G401.6 (cell line): ENCODE measurements around the gene AVPR2.
A peak's percentile ranks its signal among the peaks of the same experiment; 100 is the strongest.

Source experiments
- FAIRE-seq: peaks from 2 replicates; lab custom pipeline; 2012; peaks lifted over from hg19 to GRCh38; lab: Jason Lieb, UNC

The AVPR2 gene

GRCh38 chrX:153917869-153918268, 13.4 kb downstream of the AVPR2 start:
- no peak for FAIRE-seq

DNA sequence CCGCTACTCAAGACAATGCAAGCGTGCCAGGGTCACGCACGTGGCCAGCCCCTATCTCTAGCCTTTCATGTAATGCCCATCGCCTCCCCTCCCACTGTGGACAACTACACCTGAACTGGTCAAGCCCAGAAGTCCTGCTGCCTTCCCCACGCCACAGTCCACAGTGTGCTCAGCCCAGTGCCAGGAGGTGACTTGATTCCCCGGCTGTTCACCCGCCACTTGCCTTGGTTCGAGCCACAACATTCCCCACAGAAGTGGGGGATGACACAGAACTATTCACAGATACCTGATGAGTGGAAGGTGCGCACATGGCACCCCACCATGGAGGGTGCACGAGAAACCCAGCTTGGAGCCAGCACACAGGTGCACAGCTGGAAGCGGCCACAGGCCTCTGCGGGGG, 14.8 kb downstream of the AVPR2 start:
- no peak for FAIRE-seq

DNA sequence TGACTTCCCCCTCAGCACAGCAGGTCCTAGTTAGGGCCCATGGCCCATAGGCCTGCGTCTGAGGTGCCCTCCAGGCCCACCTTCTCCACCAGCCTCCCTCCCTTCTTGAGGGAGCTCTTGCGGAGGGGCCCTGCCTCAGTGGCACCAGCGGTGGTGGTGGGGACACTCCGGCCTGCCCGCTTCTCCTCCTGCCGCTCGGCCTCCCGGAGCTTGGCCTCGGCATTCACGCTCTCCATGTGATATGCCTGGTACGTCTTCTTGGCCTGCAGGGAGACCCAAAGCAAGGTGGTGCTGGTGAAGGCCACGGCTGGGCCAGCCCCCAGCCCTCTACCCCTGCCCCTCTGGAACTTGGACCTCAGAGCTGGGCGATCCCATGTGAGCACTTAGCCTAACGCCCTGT, 16.1 kb downstream of the AVPR2 start:
- no peak for FAIRE-seq

DNA sequence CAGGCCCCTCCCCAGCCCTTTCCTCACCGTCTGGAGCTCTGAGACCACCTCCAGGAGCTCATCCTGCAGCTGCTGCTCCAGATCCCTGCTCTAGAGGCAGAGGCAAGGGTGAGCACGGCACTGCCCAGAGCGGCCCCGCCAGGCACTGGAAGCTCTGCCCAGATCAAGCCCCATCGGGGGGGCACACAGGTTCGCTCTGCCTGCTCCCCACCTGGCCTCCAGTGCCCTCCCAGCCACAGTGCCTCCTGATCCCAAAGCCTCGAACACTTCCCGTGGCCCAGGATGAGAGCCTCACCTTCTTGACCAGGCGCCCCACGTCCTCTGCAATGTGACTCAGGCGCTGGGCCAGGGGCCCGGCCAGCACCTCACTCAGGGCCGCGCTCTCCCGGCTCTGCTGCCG, 16.6 kb downstream of the AVPR2 start:
- FAIRE-seq = no peak

DNA sequence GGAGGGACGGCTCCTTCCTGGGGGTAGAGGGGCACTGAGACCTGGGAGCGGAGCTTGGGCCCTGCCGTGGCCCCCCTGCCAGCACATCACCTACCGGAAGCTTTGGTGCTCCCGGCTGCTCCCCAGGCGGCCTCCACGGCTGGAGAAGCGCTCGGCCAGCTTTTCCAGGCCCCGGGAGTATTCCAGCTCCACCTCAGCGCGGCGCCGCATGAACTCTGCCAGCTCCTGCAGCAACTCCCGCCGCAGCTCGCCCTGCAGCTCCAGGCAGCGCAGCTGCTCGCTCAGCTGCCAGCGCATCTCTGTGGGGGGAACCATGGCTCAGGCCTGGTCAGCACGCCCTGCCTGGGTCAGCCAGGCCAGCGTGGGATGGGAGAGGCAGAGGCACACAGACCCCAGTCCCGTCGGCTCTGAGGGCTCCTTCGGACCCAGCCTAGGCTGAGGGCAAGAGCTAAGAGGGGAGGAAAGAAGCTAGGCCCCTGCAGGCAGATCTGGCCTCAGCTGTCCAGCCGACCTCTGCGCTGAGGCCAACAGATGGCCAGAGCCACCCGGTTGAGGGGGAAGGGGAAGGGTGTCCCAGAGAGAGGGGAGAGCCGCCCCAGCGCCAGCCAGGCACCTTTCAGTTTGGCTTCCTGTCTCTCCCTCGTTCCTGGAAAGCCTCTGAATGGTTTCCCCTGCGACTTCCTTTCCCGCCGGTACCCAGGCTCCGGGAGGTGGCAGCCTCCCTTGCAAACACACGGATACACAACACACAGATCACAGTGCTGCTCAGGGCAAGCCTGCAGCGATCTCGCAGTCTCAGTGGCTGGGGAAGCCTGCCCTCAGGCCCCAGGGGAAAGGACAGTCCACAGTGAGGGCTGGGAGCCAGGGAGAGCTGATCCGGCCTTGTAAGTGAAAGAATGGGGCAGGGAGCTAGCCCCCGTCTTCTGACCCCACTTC, 17.3 kb downstream of the AVPR2 start:
- no peak for FAIRE-seq

- FAIRE-seq = no peak
Measured at GRCh38 chrX:153922932-153923857, 18.7 kb downstream of the AVPR2 start.

- peak; percentile 95 for FAIRE-seq
Measured at GRCh38 chrX:153924149-153924861, 19.8 kb downstream of the AVPR2 start.

DNA sequence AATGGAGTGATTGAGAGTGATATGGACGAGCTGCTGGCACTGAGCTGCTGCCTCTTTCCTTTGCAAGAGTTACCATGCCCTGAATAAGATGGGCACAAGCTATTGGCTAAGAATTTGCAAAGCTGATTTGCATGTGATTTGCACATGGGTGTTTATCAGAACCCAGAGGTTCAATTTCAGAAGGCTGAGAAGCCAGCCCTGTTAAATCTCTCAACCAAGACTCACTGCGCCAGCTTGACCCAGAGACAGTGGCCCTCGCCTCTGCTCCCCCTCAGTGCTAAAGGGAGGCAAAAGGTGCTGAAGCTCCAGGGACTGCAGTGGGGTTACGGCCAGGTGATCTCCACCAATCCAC, 20.9 kb downstream of the AVPR2 start:
- FAIRE-seq = no peak

GRCh38 chrX:153925739-153926551, 21.5 kb downstream of the AVPR2 start, which contains the start of gene ARHGAP4:
ARHGAP4 (minus strand) TSS chrX:153926264; CDS start chrX:153926202, 62 bp downstream.
- FAIRE-seq = no peak

DNA sequence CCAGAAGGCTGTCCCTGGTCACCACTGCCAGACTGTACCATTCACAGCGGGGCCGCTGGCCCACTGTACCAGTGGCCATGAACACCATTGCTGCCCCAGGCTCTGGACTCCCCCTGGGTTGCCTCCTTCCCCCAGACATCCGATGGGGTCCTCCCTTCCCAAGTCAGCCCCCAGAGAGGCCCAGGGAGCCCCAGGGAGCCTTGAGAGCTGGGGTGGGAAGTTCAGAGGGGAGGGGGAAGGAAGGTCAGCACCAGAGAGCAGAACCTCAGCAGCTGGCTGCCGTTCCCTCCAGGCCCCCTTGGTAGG, 22.0 kb downstream of the AVPR2 start:
- no peak for FAIRE-seq

DNA sequence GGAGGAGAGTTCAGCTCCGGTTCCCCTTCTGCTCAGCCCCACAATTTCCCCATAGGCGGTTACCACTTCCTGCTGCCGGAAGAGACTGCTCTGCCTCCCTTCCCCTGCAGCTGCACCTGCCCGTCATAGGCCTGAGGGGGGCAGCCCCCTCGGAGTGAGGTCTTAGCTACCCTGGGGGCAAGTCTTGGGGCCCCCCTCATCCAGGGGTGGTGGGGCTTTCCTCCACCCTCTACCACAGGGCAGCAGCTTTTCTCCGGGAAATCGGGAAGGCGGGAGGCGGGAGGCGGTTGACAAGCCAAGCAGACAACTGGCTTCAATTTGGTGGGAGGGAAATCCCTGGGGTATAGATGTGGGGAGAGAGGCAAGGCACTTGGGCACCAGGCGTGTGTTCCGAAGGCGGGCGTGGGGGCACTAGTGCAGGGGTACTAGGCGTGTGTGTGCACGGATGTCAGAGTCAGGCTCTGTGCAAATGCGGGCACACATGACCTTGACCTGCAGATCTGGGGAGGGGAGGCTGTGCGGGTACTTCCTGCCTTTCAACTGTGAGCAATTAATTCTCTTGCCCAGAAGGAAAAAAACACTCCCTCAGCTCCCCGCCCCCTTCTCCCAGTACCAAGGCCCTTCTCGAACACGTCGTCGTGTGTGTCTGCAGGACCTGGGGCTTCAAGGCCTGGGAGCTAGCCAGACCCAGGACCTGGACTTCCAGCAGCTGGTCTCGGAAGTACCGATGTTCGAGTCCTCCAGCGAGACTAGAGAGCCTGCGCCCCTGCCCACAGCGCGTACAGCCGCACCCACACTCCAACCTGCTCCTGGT, 22.6 kb downstream of the AVPR2 start:
- FAIRE-seq = no peak

- no peak for FAIRE-seq
Measured at GRCh38 chrX:153927672-153927921, 23.1 kb downstream of the AVPR2 start.

- FAIRE-seq = peak; percentile 98
Measured at GRCh38 chrX:153927922-153928760, 23.7 kb downstream of the AVPR2 start.

- FAIRE-seq = no peak
Measured at GRCh38 chrX:153928846-153929245, 24.4 kb downstream of the AVPR2 start.

DNA sequence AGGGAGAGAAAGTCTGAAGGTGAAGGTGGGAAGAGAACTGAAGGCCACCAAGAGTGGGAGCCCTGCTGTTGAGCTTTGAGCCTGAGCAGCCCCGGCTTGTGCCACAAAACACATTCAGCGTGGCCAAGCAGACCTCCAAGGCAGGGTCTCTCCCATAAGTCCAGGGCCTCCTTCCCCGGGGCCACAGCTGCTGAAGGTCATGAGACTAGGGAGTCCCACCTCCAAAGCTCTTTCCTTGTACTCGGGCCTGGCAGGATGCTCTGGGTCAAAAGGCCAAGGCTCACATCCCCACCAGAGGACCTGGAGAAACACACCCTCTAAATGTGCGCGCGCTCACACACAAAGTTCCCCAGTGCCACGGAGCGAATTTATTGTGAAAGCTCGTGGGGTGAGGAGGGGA, 25.1 kb downstream of the AVPR2 start:
- no peak for FAIRE-seq

DNA sequence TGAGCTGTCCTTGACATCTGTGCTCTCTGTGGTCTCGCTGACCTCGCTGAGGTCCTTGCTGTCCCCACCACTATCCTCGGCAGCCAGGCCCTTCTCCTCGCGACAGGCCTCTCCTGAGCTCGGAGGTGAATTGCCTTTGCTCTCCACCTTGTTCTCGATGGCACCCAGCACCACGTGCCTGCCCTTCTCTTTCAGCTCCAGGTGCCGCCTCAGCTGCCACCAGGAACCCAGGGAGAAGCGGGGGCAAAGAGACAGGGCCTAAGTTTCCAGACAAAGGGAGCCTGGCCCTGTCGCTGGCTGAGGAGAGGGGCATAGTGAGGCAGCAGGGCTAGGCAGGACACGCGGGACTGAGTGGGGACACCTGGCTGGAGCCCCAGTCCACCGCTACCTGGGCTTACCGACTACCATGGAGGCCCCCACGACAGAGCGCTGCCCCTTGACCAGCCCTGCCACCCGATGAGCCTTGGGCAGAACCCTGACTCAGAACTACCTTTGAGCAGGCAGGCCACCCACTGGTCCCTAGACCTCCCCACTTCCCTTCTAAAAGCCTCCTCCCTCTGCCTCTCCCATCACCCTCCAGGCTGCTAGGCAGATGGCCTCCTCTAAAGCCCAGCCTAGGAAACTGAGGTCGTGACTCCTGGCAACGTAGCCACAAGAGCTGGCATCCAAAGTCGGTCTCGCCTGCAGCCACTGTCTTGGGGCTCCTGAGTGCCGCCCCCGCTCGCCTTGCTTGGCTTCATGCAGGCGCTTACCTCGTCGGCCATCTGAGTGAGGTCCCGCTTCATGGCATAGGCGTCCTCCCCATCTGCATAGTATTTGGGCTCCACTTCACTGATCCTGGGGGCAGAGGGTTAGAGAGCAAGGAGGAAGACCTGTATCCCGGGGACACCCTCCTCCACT, 25.8 kb downstream of the AVPR2 start:
- no peak for FAIRE-seq

DNA sequence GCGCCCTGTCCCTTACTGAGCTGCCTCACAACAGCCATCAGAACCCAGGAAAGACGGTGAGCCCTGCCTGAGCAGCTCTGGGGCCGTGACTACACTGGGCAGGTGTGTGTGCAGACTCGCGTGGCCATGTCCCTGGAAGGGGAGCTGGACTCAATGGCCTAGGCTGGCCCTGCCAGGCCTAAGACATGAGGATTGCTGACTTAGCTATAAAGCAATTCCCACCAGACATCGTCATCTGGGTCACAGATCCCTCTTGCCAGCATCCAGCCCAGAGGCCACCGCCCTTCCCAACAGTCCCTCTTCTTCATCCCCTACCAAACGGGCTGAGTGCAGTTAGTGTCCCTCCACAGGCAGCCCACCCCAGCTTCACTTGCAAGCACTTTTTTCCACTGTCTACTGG, 26.7 kb downstream of the AVPR2 start:
- no peak for FAIRE-seq

- no peak for FAIRE-seq
Measured at GRCh38 chrX:153931748-153932147, 27.3 kb downstream of the AVPR2 start.

DNA sequence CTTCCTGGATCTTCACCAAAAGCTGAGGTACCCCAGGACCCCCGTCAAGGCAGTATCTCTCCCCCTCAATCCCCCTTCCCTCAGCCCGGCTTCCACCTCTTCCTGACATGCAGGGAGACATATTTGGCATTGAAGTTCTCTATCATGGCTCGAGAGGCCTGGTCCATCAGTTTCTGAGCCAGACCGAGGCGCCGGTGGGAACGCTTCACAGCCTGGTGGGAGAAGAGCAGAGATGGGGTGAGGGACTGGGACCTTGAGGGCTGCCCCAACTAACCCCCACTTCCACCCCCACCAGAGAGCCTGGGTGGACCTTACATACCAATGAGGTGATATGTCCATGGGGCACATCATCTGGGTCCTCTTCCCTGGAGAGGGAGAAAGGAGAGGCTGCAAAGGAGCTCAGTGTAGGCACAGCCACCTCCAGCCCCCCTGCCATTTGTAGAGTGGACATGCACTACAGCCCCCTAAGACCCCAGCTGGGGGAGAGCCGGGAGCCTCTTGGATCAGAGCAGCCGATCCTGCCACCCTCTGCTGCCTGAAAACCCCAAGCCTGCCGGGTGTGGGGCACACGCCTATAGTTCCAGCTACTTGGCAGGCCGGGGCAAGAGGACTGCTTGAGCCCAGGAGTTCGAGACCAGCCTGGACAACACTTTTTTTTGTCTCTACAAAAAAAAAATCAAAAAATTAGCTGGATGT, 27.9 kb downstream of the AVPR2 start:
- no peak for FAIRE-seq
